IMR-90 (cell line): ENCODE results near the gene MDM2. TPM values are rescaled to one million over a fixed set of nuclear protein-coding genes. Genes with fewer than 3 reads are reported as not detected.

ENCODE experiments used
- ATAC-seq: fragments of 200-7000 bp; cut with Tn5 transposase; 2 replicates; pipeline ENCODE4 v1.9.1; 2020; ENCODE audit warnings: low read depth, mild to moderate bottlenecking, moderate library complexity
- BruUV-seq: library from RNA; stranded (reverse); fragments of 400-500 nt; replicated peaks from 2 replicates; lab custom pipeline; 2021; lab: Mats Ljungman, UMichigan
- CTCF ChIA-PET: fragments of 300-600 bp; formaldehyde crosslinking; extraction: SDS; loops from one replicate; lab custom pipeline; 2021; ENCODE audit warnings: antibody characterized with exemption; lab: Yijun Ruan, JAX
- POLR2A ChIA-PET: fragments of 300-600 bp; sonication (Branson Sonifier 250); formaldehyde crosslinking; loops from one replicate; lab custom pipeline; 2022; ENCODE audit warnings: antibody characterized with exemption; ENCODE audit not compliant: unreplicated experiment; lab: Charles Lee
- DNase-seq: peaks from one replicate; pipeline ENCODE4 v3.0.0; 2013
- H2AFZ ChIP-seq: replicated peaks from 2 replicates; pipeline ENCODE3; 2013; ENCODE audit warnings: low read length, mild to moderate bottlenecking; ENCODE audit not compliant: poor library complexity
- H2AK5ac ChIP-seq: 2 replicates; pipeline ENCODE4 v1.6.1; 2013; ENCODE audit warnings: low read depth, low read length, inconsistent platforms
- H2AK9ac ChIP-seq: replicated peaks from 2 replicates; pipeline ENCODE3; 2013; ENCODE audit warnings: mild to moderate bottlenecking, low read depth, low read length, moderate library complexity; ENCODE audit not compliant: poor library complexity
- H2BK120ac ChIP-seq: 2 replicates; pipeline ENCODE4 v1.6.1; 2013; ENCODE audit warnings: low read depth, low read length, inconsistent platforms
- H2BK15ac ChIP-seq: 3 replicates; pipeline ENCODE4 v1.6.1; 2013; ENCODE audit warnings: low read depth, low read length, inconsistent platforms
- H2BK20ac ChIP-seq: 2 replicates; pipeline ENCODE4 v1.6.1; 2013; ENCODE audit warnings: low read depth, mild to moderate bottlenecking, inconsistent platforms, low read length, moderate library complexity
- H2BK5ac ChIP-seq: 2 replicates; pipeline ENCODE4 v1.6.1; 2013; ENCODE audit warnings: mild to moderate bottlenecking, low read depth, low read length, inconsistent platforms; ENCODE audit not compliant: poor library complexity, severe bottlenecking
- H3K14ac ChIP-seq: replicated peaks from 2 replicates; pipeline ENCODE4 v1.6.1; 2013; ENCODE audit warnings: low read depth, low read length, inconsistent platforms
- H3K18ac ChIP-seq: 2 replicates; pipeline ENCODE4 v1.6.1; 2013; ENCODE audit warnings: low read depth, low read length, control low read depth
- H3K23ac ChIP-seq: 2 replicates; pipeline ENCODE4 v1.6.1; 2013; ENCODE audit warnings: low read depth, low read length, inconsistent platforms
- H3K27ac ChIP-seq: 2 replicates; pipeline ENCODE4 v1.5.1; 2013; ENCODE audit warnings: mild to moderate bottlenecking, control low read depth, low read length; ENCODE audit not compliant: insufficient read depth
- H3K27me3 ChIP-seq: 2 replicates; pipeline ENCODE4 v1.6.1; 2013; ENCODE audit warnings: low read length; ENCODE audit not compliant: control insufficient read depth, insufficient read depth
- H3K36me3 ChIP-seq: 2 replicates; pipeline ENCODE4 v1.6.1; 2013; ENCODE audit warnings: low read length, mixed read lengths; ENCODE audit not compliant: control insufficient read depth, insufficient read depth
- H3K4ac ChIP-seq: 2 replicates; pipeline ENCODE4 v1.6.1; 2013; ENCODE audit warnings: low read depth, low read length, inconsistent platforms
- H3K4me1 ChIP-seq: 2 replicates; pipeline ENCODE4 v1.6.1; 2013; ENCODE audit warnings: low read length, mixed read lengths; ENCODE audit not compliant: control insufficient read depth, insufficient read depth
- H3K4me2 ChIP-seq: 2 replicates; pipeline ENCODE4 v1.6.1; 2013; ENCODE audit warnings: low read depth, mild to moderate bottlenecking, control low read depth, low read length, moderate library complexity
- H3K4me3 ChIP-seq: 2 replicates; pipeline ENCODE4 v1.5.1; 2013; ENCODE audit warnings: low read depth, mild to moderate bottlenecking, control low read depth, low read length, moderate library complexity; ENCODE audit not compliant: insufficient read depth
- H3K56ac ChIP-seq: 2 replicates; pipeline ENCODE4 v1.6.1; 2013; ENCODE audit warnings: low read length, inconsistent platforms; ENCODE audit not compliant: insufficient read depth; ENCODE audit errors: extremely low read depth
- H3K79me1 ChIP-seq, 2 experiments: 2 replicates each; pipeline ENCODE4 v1.6.1; 2013; ENCODE audit warnings: low read length in 2 of 2, inconsistent platforms in 1 of 2, low read depth in 1 of 2
- H3K9ac ChIP-seq: 2 replicates; pipeline ENCODE4 v1.6.1; 2013; ENCODE audit warnings: low read depth, low read length, control low read depth
- H3K9me1 ChIP-seq: 2 replicates; pipeline ENCODE4 v1.6.1; 2013; ENCODE audit warnings: low read length, inconsistent platforms; ENCODE audit not compliant: insufficient read depth
- H3K9me3 ChIP-seq: 2 replicates; pipeline ENCODE4 v1.6.1; 2013; ENCODE audit warnings: low read length; ENCODE audit not compliant: control insufficient read depth, insufficient read depth
- H4K20me1 ChIP-seq: 2 replicates; pipeline ENCODE4 v1.6.1; 2013; ENCODE audit warnings: low read length, inconsistent platforms; ENCODE audit not compliant: insufficient read depth
- H4K5ac ChIP-seq: 2 replicates; pipeline ENCODE4 v1.6.1; 2013; ENCODE audit warnings: mild to moderate bottlenecking, low read depth, low read length, control low read depth
- H4K8ac ChIP-seq, 2 experiments: 2 replicates each; pipeline ENCODE4 v1.6.1; 2013; ENCODE audit warnings: low read depth in 2 of 2, low read length in 2 of 2, control low read depth in 1 of 2, inconsistent platforms in 1 of 2
- H4K91ac ChIP-seq: 2 replicates; pipeline ENCODE4 v1.6.1; 2013; ENCODE audit warnings: low read depth, low read length, inconsistent platforms; ENCODE audit not compliant: insufficient read depth
- CEBPB ChIP-seq: IDR thresholded peaks from 2 replicates; pipeline ENCODE4 v1.6.1; 2012; ENCODE audit warnings: low read depth, low read length, improper control_type of control experiment
- CTCF ChIP-seq: conservative IDR thresholded peaks from 2 replicates; pipeline ENCODE4 v1.5.1; 2012; ENCODE audit warnings: mild to moderate bottlenecking, low read depth, low read length, improper control_type of control experiment
- MAZ ChIP-seq: IDR thresholded peaks from 2 replicates; pipeline ENCODE4 v1.6.1; 2012; ENCODE audit warnings: low read depth, mild to moderate bottlenecking, low read length, improper control_type of control experiment, moderate library complexity, borderline replicate concordance
- NFE2L2 ChIP-seq: fragments of 150-350 bp; IDR thresholded peaks from 2 replicates; pipeline ENCODE4 v1.6.1; 2016; ENCODE audit warnings: low read depth, mild to moderate bottlenecking, low read length
- SMC3 ChIP-seq: fragments of 150-350 bp; IDR thresholded peaks from 2 replicates; pipeline ENCODE4 v1.6.1; 2016; ENCODE audit warnings: low read depth, mild to moderate bottlenecking, antibody characterized with exemption, low read length, moderate library complexity
- WGBS, 2 experiments: methylation state at CpG; one replicate each; pipeline versions ENCODE4 v1.1.5 to v1.1.7; 2013; ENCODE audit warnings: missing lambda C conversion rate in 2 of 2; ENCODE audit not compliant: insufficient read length in 1 of 2; ENCODE audit errors: extremely low coverage in 2 of 2; 5-methylcytosine and 5-hydroxymethylcytosine counted together
- dilution Hi-C: fragments of 300-500 bp; cut with HindIII; formaldehyde crosslinking; loops from one replicate; pipeline ENCODE4 v1.14.3; 2018; ENCODE audit warnings: low sequenced_read_pairs; ENCODE audit not compliant: unreplicated experiment
- in situ Hi-C: fragments of 300-500 bp; cut with MboI; formaldehyde crosslinking; loops from 3 replicates; pipeline ENCODE4 v1.14.3; 2019; ENCODE audit warnings: low sequenced_read_pairs, inconsistent platforms, mixed read lengths
- intact Hi-C: fragments of 100-400 bp; cut with micrococcal nuclease; formaldehyde crosslinking; loops from 2 replicates; pipeline ENCODE4 v1.10.0; 2022
- polyA plus RNA-seq, 3 experiments: library from polyadenylated mRNA; depleted of rRNA; stranded (reverse); fragments of >200 nt; gene quantifications; 2 replicates each; pipeline ENCODE4 v1.2.3, GENCODE V29; 2012; ENCODE audit warnings: low replicate concordance in 1 of 3
- total RNA-seq: library from RNA; depleted of rRNA; stranded (reverse); fragments of >200 nt; gene quantifications from 2 replicates; pipeline ENCODE4 v1.2.3, GENCODE V29; 2012
- TF ChIP-seq, protein P1 (sequence below): fragments of 150-350 bp; IDR thresholded peaks from 2 replicates; pipeline ENCODE4 v1.6.1; 2017; ENCODE audit warnings: mild to moderate bottlenecking, antibody characterized with exemption, low read length, low read depth

Gene MDM2
- total and polyA plus RNA-seq, 2 of the 4 experiments (the other 2 are of a cell fraction): 21.9 to 196 TPM

DNA sequence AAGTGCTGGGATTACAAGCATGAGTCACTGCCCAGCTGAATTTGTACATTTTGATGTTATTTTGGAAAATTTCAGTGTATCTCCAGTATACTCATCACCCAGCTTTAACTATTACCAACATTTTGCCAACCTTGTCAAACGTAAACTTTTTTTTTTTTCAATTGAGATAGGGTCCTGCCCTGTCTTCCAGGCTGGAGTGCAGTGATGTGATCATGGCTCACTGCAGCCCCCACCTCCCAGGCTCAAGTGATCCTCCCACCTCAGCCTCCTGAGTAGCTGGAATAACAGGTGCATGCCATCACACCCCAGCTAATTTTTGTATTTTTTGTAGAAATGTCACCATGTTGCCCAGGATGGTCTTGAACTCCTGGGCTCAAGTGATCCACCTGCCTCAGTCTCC is 29.2 kb downstream of the MDM2 start:
- dilution Hi-C loops: no loop called here
- Histone ChIP-seq H3K14ac (no peak overlapping the region), H3K9ac (no peak overlapping the region), H3K36me3 (peaks cover 55% of the 10 kb centered on the region), H3K9me1 (no peaks in the 10 kb centered on the region), H4K91ac (no peak overlapping the region), H3K4ac (no peak overlapping the region), H3K18ac (no peak overlapping the region), H2AK5ac (no peak overlapping the region), H2BK5ac (no peak overlapping the region), H2BK20ac (no peak overlapping the region), H2BK15ac (no peak overlapping the region), H2BK120ac (no peak overlapping the region), H3K4me1 (no peaks in the 10 kb centered on the region), H2AK9ac (no peak overlapping the region), H4K5ac (no peak overlapping the region), H3K56ac (no peak overlapping the region), H3K23ac (no peak overlapping the region), H4K20me1 (peaks cover 41% of the 10 kb centered on the region), H3K4me3 (no peak overlapping the region), H3K27ac (no peak overlapping the region), H3K79me1 (peaks cover 23 to 56% of the 10 kb centered on the region in 2 experiments), H3K9me3 (no peaks in the 10 kb centered on the region), H4K8ac (no peak overlapping the region), H3K27me3 (no peaks in the 10 kb centered on the region), H3K4me2 (no peak overlapping the region), H2AFZ (no peak overlapping the region)
- ChIA-PET POLR2A (no interaction called here), CTCF (interaction anchor here (0.6 to 0.7 kb wide), 2 partner anchors 220 to 315 kb away, joined by 3 to 4 read pairs; no protein-coding TSS in a partner anchor)
- in situ Hi-C loops: loop anchor here (25.0 kb wide), 1 partner anchor 750 kb away; the partner anchor contains the start of gene CCT2
- intact Hi-C loops: no loop called here
- no peak for ATAC-seq
- BruUV-seq: no TSS peak
- TF ChIP-seq, protein P1, sequence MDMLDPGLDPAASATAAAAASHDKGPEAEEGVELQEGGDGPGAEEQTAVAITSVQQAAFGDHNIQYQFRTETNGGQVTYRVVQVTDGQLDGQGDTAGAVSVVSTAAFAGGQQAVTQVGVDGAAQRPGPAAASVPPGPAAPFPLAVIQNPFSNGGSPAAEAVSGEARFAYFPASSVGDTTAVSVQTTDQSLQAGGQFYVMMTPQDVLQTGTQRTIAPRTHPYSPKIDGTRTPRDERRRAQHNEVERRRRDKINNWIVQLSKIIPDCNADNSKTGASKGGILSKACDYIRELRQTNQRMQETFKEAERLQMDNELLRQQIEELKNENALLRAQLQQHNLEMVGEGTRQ: no peak
- TF ChIP-seq NFE2L2 (no peak), MAZ (no peak), SMC3 (no peak), CTCF (no peak), CEBPB (no peak)
- WGBS, 2 experiments: 67% methylated on average over 1 of the region's 1 CpG; no CpG with 5 or more reads in 1 of the 2 experiments
- no peak for DNase-seq
